ENCODE results near the gene PAEP.

PAEP gene

DNA sequence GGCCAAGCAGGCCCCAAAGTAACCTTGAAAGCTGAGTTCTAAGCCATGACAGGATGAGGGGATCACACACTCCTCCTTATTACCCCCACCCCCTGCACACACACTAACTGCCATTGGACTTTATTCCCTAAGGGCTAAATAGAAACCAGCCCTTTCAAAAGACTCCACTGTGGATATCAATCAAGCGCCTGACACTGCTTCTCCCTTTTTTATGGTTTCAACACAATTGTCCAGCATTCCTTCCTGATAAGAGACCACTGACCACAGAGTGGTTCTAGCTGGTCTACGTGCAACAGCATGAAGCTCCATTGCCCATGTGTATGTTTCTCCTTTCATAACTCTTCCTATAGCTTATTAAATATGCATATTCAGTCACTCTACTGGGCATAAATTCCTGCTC is 34.7 kb downstream of the PAEP start:
- H3K4me3 ChIP-seq (ENCODE audit: low read depth, low read length), result no peak overlapping the region
- TF ChIP-seq, protein P1, sequence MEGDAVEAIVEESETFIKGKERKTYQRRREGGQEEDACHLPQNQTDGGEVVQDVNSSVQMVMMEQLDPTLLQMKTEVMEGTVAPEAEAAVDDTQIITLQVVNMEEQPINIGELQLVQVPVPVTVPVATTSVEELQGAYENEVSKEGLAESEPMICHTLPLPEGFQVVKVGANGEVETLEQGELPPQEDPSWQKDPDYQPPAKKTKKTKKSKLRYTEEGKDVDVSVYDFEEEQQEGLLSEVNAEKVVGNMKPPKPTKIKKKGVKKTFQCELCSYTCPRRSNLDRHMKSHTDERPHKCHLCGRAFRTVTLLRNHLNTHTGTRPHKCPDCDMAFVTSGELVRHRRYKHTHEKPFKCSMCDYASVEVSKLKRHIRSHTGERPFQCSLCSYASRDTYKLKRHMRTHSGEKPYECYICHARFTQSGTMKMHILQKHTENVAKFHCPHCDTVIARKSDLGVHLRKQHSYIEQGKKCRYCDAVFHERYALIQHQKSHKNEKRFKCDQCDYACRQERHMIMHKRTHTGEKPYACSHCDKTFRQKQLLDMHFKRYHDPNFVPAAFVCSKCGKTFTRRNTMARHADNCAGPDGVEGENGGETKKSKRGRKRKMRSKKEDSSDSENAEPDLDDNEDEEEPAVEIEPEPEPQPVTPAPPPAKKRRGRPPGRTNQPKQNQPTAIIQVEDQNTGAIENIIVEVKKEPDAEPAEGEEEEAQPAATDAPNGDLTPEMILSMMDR (IDR thresholded peaks at IDR 0.05; ENCODE audit: low read depth, low read length), result no peak

DNA sequence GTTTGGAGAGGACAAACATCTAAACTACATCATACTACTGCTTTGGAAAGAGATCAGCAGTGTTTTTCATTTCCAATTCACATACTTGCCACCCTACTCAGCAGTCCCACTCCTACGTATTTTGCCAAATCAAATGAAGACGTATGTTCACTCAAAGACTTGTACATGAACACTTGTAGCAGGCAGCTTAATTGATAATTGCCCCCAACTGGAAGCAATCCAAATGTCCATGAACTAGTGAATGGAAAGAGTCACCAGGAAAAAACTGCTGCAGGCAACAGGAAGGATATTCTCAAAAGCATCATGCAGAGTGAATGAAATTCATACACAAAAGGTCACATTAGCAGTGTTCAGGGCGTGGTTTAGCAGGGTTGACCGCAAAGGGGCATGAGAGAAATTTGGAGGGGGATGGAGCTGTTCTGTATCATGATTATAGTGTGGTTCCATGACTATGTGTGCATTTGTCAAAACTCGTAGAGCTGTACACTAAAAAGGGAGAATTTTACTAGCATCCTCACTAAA is 38.8 kb downstream of the PAEP start:
- no peak overlapping the region for H3K4me3 ChIP-seq (ENCODE audit: low read depth, low read length)
- TF ChIP-seq, protein P1 (IDR thresholded peaks at IDR 0.05; ENCODE audit: low read depth, low read length), result no peak

DNA sequence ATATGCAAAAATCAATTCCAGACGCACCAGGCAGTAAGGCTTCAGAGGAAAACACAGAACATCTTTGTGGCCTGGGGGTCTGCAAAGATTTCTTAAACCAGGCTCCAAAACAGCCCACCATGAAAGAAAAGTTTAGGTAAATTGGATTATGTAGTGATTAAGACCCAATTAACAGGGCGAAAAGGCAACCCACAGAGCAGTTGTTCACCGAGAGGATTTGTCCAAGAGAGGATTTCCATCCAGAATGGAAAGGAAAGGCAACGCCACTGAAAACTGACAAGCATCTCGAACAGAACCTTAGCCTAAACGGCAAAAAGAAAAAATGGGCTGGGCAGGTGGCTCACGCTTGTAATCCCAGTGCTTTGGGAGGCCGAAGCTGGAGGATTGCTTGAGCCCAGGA is 40.4 kb downstream of the PAEP start:
- TF ChIP-seq, protein P1 (IDR thresholded peaks at IDR 0.05; ENCODE audit: low read depth, low read length), result no peak
- no peak overlapping the region for H3K4me3 ChIP-seq (ENCODE audit: low read depth, low read length)

DNA sequence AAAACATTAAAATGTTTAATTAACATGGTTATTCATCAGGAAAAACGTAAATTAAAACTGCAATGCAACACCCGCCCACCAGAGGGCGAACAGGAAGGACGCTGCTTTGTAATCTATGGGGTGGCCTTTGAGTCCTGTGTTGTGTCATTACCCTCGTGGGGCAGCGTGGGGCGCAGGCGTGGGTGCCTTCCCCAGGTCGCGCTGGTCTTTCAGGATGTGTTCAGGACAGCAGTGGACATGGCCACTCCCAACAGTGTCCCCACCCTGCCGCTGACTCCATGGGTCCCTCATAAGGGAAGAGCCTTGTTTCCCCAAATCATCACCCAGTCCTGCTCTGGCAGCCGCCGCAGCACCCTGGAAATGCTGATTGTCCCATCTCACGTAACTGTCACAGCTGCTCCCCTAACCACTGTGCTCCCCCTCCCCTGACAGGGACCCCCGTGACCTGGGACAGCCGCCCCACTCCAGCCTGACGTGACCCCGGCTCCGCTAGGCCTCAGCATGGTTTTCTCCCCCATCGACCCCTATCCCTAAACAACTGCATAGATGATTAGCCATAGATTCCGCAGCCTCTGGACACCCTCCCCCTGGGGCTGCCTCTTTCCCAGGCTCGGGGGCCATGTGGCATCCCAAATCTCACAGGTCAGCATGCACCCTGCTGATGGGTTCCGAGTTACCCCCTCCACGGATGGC is 41.4 kb downstream of the PAEP start:
- TF ChIP-seq, protein P1 (IDR thresholded peaks at IDR 0.05; ENCODE audit: low read depth, low read length), result peak; percentile 80
- no peak overlapping the region for H3K4me3 ChIP-seq (ENCODE audit: low read depth, low read length)

DNA sequence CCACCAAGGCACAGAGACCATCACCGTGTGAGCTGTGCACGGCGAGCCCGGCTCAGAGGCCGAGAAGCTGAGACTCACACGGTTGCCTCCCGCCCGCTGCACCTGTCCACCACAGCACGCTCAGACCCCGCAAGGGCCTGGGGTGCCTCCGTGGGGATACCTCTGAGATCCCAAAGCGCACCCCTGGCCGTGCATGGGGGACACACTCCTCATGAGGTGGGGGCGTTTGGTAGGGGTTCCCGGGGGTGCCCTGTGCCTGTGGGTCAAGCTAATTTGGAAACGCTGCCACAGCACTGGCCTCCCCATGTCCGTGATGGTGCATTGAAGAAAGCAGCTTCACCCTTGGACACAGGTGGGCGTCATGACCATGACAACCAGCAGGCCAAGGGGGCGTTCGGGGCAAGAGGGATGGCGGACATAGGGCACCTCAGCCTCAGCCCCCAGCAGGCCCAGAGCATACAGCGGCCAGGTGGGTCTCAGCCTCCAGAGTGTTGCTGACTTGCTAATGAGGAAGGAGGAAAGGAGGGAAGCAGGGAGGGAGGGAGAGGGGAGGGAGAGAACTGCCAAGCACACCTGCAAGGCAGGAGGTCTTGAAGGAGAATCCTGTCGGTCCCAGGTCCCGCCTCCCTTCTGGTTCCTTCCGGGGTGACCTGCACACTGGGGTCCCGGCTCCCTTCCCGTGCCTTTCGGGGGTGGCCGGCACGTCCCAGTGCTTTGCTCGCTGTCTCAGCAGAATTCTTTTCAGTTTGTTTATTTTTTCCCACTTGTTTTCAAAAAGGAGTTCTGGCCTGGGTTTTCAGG is 43.1 kb downstream of the PAEP start:
- no peak overlapping the region for H3K4me3 ChIP-seq (ENCODE audit: low read depth, low read length)
- TF ChIP-seq, protein P1 (IDR thresholded peaks at IDR 0.05; ENCODE audit: low read depth, low read length), result no peak

DNA sequence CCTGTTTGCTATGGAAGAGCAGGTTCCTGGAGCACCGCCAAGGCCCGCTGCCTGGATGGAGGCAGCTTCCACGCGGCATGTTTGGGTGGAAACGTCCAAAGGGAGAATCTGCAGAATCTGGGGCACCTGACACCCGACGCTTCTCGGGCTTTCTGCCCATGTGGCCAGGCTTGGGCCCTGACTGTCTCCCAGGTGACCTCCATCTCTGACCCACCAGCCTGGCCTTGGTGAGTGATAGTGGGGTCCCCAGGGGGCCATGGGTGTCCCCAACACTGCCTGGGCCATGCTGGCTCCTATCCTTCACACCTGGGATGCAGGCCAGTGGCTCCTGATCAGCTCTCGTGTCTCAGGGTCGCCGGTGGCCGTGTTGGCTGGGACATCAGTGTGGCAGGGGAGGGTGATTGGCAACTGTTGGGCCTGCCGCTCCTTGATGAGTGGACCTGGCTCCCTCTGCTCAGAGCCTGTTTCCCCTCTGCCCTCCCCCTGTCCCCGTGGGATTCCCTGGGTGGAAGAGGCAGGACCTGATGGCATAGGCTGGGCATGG is 43.8 kb downstream of the PAEP start:
- H3K4me3 ChIP-seq (ENCODE audit: low read depth, low read length), result no peak overlapping the region

More for the DNA sequence above, 43.8 kb downstream of the PAEP start:
- TF ChIP-seq, protein P1 (IDR thresholded peaks at IDR 0.05; ENCODE audit: low read depth, low read length), result no peak

All from WI38 (cell line).